Measurements from ENCODE around the gene CHST8.

DNA sequence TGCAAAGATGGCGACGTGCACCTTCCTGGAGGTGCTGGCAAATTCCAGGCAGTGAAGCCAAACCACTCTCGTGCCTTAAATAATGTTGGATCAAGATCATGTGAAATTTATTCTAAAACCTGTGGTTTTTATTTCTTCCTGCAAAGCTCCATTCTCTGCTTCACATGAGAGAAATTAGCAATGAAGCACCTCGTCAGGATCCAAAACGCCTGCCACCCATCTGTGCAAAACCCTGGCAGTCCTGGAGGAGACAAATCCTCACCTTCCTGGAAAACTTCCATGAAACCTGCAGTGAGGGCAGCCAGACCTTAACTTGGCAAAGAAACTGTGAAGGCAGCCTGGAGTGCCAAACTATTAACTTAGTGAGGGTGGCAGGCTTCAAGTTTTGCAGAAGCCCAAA, 47.6 kb downstream of the CHST8 start:
- no peak for TF ChIP-seq FOXA1 (IDR thresholded peaks at IDR 0.05)
- TF ChIP-seq YY1 (IDR thresholded peaks at IDR 0.05): no peak
- no peak for TF ChIP-seq CTCF (IDR thresholded peaks at IDR 0.05; ENCODE audit: low read depth, low read length, missing input control)
- TF ChIP-seq TAF1 (conservative IDR thresholded peaks at IDR 0.05): no peak
